Measurements from ENCODE around the gene RHOT2. TPM values are rescaled to one million over a fixed set of nuclear protein-coding genes. Genes with fewer than 3 reads are reported as not detected.

RHOT2 gene
- total and polyA plus RNA-seq, 9 of the 15 experiments (the other 6 are each of a cell fraction or from before 2014, with no cell fraction given), result 5.0 to 373 (median 112) TPM

- TF ChIP-seq POLR2G (IDR thresholded peaks at IDR 0.05; ENCODE audit: low read depth, low read length), result peak; percentile 71
- peak; percentile 32; the same call in 1 of the 2 replicates for TF ChIP-seq TFAP4 (CRISPR knock-in tag; IDR thresholded peaks at IDR 0.05; ENCODE audit: borderline replicate concordance)
- no peak for TF ChIP-seq PML (IDR thresholded peaks at IDR 0.05; ENCODE audit: low read length)
- TF ChIP-seq VEZF1 (CRISPR knock-in tag; IDR thresholded peaks at IDR 0.05), result 0 out of 2 replicates have a peak, but pooled peaks have one; percentile 31
- no peak for TF ChIP-seq STAT6 (CRISPR knock-in tag; IDR thresholded peaks at IDR 0.05)
Measured at GRCh38 chr16:630815-631405, 37.0 kb upstream of the RHOT2 start, which contains the start of gene WFIKKN1 (continued).

Measured in K562 (cell line).